HG03354 (cell line): Measurements from ENCODE around the gene TMED10.
"Not testable (repeated sequence)": the region's sequence is repeated elsewhere in the genome, so short reads cannot be mapped to it uniquely, and the experiment has no call there.

ENCODE experiments used
- ATAC-seq: cut with Tn5 transposase; IDR thresholded peaks from one replicate; pipeline ENCODE4 v1.9.1; 2021; ENCODE audit warnings: mild to moderate bottlenecking; ENCODE audit not compliant: unreplicated experiment, poor library complexity, severe bottlenecking

TMED10 gene

DNA sequence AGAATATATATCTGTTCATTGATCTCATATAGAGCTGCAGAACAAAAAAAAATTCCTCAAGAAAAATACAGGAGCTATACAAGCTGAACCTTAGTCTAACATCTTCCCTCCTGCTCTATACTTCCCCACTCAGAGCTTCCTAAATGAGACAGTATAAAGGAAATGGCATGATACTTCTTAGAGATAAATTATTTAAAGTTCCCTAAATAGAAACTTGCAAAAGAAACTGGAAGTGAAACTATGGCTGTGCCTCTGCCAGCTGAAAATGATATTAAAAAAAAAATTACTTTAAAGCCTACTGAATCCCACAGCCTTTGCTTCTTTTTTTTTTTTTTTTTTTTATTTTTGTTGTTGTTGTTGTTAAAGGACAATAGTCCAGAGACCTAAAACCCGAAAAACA is 37.9 kb downstream of the TMED10 start:
- no peak for ATAC-seq

DNA sequence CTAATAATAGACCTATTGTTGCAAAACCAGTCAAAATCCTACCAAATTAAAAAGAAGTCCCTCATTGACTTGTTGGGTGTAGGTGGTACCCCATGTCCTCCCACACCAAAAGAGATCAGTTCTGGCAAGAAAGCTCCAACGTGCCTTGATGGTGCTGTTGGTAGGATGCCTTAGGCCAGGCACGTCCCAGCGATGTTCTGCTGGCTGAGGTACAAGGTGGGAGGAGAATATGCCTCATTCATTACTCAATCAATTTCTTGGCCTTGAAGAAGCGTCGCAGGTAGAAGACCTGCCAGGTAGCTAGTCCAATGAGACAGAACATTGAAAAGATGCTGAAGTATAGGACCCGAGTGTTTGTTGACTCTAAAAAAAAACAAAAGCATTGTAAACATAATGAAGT is 41.8 kb downstream of the TMED10 start:
- ATAC-seq, result no peak

DNA sequence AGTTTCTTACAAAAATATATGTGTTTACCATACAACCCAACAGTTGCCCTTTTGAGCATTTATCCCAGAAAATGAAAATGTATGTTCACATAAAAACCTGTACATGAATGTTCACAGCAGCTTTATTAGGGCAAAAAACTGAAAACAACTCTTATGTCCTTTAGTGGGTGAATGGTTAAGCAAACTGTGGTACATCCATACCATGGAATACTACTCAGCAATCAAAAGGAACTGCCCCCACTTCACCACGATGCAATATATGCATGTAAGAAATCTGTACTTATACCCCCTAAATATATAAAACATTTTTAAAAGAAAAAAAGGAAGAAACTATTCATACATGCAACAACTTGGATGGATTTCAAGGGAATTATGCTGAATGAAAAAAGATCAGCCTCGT is 42.8 kb downstream of the TMED10 start:
- ATAC-seq, result no peak

DNA sequence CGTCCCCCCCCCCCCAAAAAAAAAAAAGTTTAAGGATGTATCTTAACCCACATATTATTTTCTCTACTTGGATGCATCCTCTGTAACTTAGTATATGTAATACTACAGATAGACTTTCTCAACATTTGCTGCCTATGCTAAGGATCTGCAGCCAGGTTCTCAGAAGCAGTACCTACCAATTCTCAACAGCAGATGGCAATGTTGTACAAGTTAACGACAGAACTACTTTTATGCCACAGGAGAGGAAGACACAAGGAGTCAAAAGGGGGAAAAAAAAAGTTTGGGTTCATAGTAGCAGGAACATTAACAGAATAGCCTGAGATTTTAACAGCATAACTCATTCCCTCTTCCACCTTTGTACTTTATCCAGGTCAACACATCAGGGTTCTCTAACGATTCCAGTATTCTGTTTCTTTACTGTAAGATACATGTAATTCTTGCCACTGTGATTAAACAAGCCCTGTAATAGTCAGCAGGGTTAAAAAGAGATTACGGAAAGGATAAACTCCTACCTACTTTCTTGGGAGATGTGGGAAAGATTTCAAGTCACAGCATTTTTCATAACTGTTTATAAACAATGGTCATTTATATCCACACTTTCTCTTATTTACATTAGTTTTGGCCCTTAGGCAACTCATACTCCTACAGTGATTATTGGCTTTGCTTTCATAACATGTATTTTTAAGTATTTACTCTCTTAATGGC is 43.9 kb downstream of the TMED10 start:
- no peak for ATAC-seq

DNA sequence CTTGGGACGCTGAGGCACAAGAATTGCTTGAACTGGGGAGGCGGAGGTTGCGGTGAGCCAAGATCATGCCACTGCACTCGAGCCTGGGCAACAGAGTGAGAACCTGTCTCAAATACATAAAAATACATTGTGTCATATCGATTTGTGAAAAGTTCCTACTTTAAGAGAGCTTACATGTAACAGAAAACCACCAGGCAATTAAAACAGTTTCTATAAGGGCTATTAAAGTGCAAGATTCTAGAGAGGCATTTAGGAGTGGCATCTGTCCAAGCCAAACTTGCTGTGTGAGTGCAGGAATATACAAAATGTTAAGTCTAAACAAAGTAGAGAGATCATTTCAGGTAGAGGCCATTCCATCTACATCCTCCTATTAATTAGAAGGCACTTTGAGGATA is 47.8 kb downstream of the TMED10 start:
- no peak for ATAC-seq

DNA sequence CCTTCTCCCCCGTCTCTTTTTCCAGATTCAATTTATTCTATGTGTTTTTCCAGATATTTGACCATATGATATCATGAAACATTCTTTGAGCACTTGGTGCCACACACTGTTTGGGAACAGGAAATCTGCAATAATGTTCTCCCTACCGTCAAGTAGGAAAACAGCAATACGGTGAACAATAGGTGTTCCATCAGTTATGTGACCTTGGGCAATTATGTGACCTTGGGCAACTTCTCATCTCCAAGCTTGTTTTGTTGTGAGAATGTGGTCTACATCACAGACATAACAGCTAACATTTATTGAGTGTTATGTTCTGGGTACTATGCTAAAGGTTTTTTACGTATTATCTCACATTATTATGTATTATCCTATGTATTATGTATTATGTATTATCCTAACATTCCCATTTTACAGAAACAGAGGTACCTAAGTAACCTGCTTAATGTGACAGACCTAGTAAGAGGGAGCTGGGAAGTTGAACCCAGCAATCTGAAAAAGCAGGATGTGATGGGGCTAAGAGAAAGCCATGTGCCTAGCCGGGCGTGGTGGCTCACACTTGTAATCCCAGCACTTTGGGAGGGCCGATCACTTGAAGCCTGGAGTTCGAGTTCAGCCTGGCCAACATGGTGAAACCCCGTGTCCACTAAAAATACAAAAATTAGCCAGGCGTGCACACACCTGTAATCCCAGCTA is 48.4 kb downstream of the TMED10 start:
- no peak for ATAC-seq

DNA sequence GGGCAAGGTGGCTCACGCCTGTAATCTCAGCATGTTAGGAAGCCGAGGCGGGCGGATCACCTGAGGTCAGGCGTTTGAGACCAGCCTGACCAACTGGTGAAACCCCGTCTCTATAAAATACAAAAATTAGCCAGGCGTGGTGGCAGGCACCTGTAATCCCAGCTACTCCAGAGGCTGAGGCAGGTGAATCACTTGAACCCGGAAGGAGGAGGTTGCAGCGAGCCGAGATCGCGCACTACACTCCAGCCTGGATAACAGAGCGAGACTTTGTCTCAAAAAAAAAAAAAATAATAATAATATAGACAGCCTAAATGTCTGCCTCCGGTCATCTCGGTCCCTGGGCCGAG is 49.0 kb downstream of the TMED10 start:
- not testable (repeated sequence) for ATAC-seq

DNA sequence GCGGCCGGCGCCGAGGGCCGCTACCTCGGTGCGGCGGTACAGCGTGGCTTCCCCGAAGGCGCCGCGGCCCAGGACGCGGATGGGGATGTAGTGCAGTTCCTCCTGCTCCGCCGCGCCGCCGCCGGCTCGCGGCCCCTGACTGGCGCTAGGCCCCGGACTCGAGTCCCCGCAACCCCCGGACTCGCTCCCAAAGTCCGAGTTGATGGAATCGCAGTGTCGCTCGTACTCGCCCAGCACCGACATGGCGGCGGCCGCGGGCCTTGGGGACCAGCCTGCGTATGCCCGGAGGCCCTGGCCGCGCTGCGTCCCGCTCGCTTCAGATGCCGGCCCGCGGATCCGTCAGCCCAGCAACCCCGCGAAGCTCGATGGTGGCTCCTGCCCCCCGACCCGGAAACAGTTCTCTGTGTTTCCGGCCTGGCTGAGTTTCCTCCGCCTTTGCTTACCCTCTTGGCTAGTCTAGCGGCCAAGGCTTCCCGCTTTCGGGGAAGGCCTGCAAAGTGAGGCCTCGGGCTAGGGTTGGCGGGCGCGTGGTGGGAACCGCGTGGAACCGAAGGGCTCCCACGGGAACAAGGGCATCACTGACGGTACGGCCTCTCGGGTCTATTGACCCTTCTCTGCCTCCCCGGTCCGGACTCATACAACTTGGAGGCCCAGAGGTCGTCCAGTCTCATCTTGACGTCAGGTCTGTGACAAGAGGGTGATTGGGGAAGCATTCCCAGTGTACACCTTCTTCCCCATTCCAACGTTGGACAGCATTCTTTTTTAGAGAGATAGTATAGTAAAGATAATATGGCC is 49.5 kb downstream of the TMED10 start, which contains the start of gene NEK9:
NEK9 (minus strand) TSS at position 370 of the 795 bp plus-strand sequence; CDS start at position 243, 127 bp downstream.
- peak; percentile 91 for ATAC-seq

DNA sequence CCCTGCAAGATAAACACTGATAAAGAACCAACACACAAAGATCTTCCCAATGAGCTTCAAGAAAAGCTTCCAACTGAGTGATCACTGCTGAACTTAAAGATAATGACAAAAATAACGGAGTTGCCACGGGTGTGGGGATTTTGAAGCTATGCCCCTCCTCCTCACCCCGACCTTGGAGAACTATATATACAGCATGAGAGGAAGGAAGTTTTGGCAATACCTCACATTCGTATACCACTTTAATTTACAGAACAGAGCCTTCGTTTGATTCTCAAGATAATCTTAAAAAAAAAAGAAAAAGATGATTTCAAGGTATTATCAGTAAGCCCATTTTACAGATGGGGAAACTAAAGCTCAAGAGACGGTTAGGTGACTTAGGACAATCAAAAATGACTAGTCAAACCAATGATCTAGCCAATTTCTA is 50.3 kb downstream of the TMED10 start:
- no peak for ATAC-seq

DNA sequence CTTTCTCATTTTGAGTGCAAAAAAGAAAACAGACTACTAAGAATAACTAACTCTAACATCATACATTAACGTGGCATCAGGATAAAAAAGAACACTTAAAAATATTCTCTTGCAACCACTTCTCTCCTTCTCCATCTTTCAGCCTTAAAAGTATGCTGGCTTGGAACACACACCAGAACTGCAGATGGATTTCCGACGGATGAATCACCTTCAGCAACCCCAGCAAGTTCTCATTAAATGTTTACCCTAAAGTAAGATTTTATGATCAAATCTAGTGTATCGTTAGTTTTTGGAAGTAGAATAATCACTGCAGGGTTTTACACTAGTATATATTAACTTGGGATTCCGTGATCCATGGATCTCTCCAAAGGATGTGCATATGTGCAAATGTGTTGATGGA is 50.8 kb downstream of the TMED10 start:
- ATAC-seq, result no peak

DNA sequence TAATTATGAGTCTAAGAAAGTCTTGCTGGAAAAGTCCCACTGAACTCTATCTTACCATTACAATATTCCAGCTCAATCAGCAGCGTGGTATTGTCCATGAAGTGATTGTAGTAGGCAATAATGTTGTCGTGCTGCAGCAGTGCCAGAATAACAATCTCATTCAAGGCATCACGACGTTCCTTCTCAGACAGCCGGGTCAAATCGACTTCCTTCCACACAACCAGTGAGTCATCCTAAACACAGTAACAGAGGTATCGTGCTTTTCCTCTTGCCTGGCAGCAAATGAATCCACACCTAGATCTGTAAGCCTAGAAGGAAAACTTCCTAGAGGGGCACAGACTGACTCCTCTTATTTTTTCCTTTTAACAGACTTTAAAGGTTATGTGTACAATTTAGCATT is 52.4 kb downstream of the TMED10 start:
- ATAC-seq, result no peak

DNA sequence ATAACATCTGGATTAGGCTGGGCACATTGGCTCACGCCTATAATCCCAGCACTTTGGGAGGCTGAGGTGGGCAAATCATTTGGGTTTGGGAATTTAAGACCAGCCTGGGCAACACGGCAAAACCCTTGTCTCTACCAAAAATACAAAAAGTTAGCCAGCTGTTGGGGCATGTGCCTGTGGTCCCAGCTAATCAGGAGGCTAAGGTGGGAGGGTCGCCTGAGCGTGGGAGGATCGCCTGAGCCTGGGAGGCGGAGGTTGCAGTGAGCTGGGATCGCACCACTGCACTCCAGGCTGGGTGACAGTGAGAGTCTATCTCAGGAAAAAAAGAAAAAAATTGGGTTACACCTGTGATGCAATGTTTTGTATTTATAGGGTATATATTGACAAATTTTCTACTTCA is 54.9 kb downstream of the TMED10 start:
- ATAC-seq, result no peak

DNA sequence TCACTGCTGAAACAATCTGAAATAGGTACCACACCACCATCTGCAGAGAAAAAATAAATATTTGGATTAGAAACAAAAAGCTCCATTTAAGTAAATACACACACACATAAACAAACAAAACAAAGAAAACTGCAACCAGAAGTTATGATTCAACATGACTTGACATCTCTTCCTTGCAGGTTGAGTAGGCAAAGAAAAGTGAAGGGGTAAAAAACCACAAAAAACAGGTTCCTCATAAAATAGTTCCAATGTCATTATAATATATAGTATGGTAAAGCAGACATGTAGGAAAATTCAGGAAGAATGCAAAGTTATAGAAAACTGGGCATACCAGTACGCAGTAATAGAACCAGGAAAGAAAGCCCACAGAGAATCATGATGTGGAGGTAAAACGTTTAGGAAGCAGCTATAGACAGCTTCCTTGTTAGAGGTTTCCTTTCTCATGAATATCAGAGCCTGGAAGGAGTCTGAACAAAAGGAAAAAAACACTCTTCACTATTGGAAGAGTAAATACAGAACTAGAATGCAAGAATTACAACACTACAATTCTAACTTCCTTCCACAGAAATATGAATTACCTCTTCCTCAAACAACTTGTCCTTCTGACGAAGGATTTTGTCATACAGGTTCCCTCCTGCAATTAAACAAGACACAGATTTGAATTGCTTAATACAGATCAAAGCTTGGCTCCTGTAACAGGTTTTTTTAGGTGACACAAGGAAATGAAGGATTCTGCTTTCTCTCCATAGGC is 55.7 kb downstream of the TMED10 start:
- no peak for ATAC-seq

DNA sequence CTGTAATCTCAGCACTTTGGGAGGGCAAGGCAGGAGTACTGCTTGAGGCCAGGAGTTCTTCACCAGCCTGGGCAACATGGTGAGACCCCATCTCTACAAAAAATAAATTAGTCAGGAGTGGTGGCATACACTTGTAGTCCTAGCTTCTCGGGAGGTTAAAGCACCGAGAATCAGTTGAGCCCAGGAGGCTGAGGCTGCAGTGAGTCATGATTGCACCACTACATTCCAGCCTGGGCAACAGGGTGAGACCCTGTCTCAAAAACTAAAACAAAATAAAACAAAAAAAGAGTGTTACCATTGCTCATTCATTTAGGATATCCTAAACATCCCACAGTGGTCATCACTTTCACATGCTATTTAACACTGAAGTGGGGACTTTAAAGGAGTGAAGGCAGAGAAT is 57.4 kb downstream of the TMED10 start:
- ATAC-seq, result no peak

DNA sequence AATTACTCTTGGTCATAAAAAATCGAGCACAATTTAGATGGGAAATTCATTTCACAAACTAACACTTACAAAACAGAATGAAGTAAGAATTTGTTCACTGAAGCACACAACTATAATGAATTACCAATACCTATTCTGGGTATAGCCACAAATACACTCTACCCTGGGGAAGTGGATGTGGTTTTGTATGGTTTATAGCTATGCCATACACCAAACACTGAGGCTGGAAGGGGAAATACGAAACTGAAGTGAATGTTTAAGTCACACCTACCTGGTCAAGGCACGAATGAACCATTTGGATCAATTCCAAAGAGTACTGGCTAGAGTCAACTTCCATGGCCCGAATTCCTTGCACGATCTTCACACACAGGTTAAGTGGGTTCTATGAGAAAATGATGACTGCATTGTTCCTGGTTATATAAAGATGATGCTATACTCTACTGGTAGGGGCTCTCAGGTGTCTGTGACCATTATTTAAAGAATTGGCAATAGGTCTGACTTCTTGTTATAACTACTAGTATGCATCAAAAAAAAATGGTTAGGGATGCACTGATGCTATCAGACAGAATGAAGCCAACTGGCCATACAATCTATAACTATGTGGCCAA is 62.4 kb downstream of the TMED10 start:
- ATAC-seq, result no peak

DNA sequence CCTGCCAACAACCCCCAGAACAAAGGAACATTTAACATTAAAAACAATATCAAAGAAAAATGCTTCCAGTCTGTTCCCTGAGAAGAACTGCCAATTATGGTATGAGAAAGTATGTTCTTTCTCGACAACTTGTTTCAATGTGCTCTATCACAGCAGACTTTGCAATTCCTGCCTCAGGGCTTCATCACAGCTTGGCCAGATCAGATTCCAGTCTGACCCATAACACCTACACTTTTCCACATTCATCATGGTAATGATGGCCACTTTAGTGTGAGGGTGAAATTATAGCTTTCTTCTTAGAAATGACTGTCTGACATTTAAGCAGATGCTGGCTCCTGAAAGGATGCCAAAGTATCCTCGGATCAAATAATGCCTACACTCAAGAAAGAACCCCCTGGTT is 66.5 kb downstream of the TMED10 start:
- ATAC-seq, result no peak

DNA sequence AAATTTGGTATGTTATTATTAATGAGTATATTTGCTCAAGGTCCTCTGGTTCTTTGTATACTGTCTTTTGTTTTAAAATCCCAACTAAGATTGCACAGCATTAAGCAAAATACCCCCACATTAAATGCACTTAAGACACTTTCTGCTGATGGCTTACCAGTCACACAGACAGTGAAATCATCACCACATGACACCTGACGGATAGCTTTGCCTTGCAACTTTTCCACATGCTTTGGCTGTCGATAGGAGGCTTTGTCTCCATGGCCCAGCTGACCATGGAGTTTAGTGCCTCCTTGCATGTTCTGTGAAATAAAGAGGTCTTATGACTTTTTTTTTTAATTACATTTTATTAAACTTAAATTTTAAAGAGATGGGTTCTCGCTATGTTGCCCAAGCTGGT is 69.2 kb downstream of the TMED10 start:
- ATAC-seq, result no peak

DNA sequence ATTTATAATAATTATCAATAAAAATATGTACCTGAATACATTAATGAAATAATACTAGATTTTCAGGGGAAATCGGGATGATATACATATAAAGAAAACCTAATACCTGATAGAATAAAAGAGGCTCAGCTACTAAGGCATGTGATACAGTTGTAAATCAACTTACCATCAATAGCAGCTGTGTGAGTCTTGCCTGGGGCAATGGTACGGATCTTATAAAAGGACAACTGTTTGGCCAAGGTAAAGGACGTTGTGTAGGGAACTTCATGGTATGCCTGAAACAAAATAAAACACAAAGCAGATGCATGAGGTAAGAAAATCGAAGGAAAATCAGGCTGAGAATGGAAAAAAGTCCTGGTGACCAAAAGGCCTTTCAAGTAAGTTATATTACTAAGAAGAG is 74.9 kb downstream of the TMED10 start:
- ATAC-seq, result no peak

DNA sequence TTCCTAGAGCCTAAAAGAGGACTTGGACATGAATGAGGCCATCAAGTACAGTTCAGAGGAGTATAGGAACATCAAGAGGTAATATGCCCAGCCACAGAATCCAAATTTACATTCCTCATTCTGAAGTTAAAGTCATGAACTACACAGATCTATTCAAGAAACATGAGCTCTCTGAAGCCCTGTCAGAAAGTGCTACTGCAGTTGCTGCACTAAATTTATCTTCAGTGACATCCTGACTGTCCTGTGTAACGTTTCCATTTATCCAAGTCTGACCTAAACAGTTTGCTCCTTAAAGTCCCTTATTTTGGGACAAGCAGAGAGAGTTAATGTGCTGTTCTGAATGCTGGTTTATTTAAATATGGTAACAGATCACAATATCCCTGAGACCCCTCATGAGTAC is 77.7 kb downstream of the TMED10 start:
- ATAC-seq, result no peak

DNA sequence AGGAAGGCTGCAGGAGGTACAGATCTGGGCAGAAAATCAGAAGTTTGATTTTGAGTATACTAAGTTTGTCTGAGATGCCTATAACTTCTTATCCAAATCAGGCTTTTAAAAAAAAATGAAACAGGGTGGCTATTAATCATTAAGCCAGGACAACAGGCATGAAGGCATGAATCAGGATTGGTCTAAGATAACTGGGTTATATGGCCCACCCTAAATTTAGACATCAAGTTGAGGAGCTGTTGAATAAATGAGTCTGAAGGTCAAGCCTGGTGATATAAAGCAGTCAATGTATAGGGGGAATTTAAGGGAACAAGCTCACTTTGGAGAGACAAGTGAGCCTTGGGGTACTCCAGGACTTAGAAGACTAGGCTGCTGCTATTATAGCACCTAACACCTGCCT is 78.2 kb downstream of the TMED10 start:
- no peak for ATAC-seq
